ENCODE measurements around the gene PTPRN2.

- TF ChIP-seq POLR2AphosphoS5 (IDR thresholded peaks at IDR 0.05) (no peak), POLR2A (IDR thresholded peaks at IDR 0.05) (no peak), CTCF (IDR thresholded peaks at IDR 0.05) (no peak)
These were observed 981.5 kb downstream of the PTPRN2 start for GRCh38 chr7:157606140-157606539.
